GM12875 (cell line): ENCODE measurements around the gene KCTD14.

ENCODE experiments used
- H3K4me3 ChIP-seq: one replicate; pipeline ENCODE4 v1.5.1; 2011; ENCODE audit warnings: low read depth, low read length, control low read depth
- TF ChIP-seq, protein P1 (sequence below): IDR thresholded peaks from 2 replicates; pipeline ENCODE4 v1.5.1; 2011; ENCODE audit warnings: low read depth, mild to moderate bottlenecking, control low read depth, inconsistent platforms, low read length, moderate library complexity, borderline replicate concordance; ENCODE audit not compliant: insufficient read depth

KCTD14 gene

DNA sequence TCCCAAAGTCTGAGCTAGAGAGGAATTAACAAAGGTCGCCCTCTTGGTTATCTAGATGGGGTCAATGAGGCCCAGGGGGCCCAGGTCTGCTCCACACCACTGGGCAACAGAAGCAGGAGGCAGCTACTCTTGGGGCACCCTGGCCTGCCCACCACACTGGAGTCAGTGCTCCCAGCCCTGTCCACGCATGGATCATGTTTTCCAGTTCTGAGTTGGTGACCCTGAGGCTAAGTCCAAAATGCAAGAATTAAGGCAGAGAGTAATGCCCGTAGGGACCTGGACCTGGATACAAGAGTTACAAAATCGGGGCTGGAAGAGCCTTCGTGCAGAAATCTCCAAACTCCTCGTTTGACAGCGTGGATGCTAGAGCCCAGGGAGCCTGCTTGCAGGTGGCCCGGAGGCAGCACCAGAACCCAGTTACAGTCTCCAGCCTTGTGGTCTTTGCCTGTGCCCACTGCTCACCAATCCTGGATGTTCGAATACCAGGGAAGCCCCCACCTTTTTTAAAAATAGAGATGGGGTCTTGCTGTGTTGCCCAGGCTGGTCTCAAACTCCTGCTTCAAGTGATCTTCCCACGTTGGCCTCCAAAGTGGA lies 34.5 kb upstream of the KCTD14 start:
- TF ChIP-seq, protein P1, sequence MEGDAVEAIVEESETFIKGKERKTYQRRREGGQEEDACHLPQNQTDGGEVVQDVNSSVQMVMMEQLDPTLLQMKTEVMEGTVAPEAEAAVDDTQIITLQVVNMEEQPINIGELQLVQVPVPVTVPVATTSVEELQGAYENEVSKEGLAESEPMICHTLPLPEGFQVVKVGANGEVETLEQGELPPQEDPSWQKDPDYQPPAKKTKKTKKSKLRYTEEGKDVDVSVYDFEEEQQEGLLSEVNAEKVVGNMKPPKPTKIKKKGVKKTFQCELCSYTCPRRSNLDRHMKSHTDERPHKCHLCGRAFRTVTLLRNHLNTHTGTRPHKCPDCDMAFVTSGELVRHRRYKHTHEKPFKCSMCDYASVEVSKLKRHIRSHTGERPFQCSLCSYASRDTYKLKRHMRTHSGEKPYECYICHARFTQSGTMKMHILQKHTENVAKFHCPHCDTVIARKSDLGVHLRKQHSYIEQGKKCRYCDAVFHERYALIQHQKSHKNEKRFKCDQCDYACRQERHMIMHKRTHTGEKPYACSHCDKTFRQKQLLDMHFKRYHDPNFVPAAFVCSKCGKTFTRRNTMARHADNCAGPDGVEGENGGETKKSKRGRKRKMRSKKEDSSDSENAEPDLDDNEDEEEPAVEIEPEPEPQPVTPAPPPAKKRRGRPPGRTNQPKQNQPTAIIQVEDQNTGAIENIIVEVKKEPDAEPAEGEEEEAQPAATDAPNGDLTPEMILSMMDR, result no peak
- H3K4me3 ChIP-seq, result no peak overlapping the region

DNA sequence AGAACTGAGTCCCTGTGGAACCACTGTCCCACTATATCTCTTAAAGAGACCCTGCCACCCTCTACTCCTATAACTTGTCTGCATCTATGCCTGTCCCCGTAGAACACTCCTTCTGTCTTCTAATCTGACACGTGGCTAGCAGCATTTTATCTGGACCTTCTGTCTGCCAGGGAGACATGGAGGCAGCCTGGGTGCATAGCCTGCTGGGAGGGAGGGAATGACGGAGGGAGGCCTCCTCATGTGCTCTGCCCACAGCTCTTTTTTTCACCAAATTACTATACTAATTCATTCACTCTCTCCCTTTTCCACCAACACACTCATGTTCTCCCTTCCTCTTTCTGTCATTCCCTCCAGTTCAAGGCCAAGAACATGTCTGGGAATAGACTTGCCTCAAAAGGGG lies 33.0 kb upstream of the KCTD14 start:
- H3K4me3 ChIP-seq, result no peak overlapping the region
- TF ChIP-seq, protein P1, result no peak

DNA sequence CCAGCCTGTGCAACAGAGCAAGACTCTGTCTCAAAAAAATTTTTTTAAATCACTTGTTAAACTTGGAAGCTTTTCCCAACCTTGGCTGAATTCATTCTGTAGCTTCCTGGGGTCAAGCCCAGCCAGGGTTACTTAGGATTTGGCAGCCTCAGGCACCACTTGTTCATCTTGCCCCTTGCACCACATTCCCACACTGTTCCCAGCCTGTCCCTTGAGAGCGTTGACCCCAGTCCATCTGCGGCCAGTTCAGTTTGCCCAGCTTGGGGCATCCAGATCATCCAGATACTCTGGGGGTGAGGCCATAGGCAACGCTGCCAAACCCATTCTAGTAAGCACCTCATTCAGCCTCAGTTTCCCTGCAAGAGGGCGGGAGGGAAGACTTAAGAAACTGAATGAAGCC lies 31.9 kb upstream of the KCTD14 start:
- TF ChIP-seq, protein P1, result no peak
- H3K4me3 ChIP-seq, result no peak overlapping the region

DNA sequence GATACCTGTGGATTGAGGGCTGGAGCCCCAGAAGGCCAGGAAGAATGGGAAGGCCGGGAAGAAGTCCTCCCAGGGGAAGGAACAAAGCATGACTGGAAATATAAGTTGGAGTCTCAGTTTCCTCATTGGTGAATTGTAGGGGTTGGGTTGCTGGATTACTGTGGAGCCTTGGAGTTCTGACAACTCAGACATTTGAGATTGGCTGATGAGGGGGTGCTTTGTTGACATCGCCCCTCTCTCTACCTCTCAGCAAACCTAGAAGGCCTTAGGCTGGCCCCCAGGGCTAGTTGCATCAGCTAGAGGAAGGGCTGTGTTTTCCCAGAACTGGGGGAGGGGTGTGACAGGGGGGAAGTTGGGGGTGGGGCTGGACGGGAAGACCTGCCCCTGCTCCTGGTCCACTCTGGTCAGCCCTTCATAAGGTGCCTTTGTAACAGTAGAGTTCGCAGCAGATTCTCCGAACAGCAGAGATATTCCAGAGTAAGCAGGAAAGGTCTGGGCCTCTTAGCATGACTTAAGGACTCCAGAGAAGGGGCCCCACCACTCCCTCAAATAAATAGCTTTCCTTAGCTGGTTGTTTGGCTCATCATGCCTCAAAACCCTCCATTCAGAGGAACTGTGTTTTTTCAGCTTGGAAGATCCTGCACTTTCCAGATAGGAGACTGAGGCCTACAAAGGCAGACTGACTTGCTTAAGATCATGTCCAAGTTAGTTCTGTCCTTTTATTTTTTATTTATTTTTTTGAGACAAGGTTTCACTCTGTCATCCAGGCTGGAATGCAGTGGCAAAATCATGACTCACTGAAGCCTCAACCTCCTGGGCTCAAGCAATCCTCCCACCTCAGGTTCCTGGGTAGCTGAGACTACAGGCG lies 28.1 kb upstream of the KCTD14 start:
- no peak overlapping the region for H3K4me3 ChIP-seq
- TF ChIP-seq, protein P1, result no peak

DNA sequence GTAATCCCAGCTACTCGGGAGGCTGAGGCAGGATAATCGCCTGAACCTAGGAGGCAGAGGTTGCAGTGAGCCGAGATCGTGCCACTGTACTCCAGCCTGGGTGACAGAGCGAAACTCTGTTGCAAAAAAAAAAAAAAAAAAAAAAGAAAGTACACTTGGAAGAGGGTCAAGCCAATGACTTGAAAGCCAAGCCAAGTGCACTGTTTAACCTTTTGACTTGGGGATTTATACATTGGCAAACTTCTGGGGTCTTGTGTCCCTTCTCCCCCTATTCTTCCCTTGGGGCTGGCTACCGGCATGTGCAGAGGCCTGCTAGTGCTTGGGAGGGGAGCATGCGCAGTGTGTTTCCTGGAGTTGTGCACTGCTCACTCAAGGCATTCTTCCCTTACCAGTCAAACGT lies 26.3 kb upstream of the KCTD14 start:
- H3K4me3 ChIP-seq, result no peak overlapping the region
- TF ChIP-seq, protein P1, result no peak

DNA sequence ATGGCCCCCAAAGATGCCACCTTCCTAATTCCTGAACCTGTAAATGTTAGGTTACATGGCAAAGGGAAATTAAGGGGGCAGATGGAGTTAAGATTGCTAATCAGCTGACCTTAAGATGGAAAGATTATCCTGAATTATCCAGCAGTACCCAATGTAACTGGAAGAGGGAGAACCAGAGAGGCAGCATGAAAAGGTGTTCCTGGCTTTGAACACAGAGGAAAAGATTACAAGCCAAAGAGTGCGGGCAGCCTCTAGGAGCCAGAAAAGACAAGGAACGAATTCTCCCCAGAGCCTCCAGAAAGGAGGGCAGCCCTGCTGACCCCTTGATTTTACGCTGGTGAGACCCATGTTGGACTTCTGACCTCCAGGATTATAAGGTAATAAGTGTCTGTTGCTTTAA lies 25.5 kb upstream of the KCTD14 start:
- TF ChIP-seq, protein P1, result no peak
- no peak overlapping the region for H3K4me3 ChIP-seq

DNA sequence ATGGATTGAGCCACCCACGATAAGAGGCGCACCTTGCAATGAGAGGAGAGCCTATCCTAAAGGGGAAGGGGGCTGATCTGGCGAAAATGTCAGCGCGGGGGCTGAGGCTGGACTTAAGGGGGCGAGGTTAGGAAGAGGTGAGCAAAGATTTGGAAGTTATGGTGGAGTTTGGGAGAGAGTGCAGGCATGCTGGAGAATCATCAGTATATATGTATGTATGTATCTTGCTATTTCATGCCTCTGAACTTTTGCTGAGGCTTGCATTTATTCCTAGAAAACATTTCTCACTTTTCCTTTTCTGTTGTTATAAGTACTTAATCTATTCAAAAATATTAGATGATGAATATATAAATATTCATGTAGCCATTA lies 23.4 kb upstream of the KCTD14 start:
- H3K4me3 ChIP-seq, result no peak overlapping the region
- TF ChIP-seq, protein P1, result no peak
